GM12878 (cell line): ENCODE results near the gene CD38. TPM values are rescaled to one million over a fixed set of nuclear protein-coding genes. Genes with fewer than 3 reads are reported as not detected.
A peak's percentile ranks its signal among the peaks of the same experiment; 100 is the strongest.

Experiments
- CBX5 ChIP-seq: sonication (generic); IDR thresholded peaks from 2 replicates; pipeline ENCODE4 v1.6.1; 2016; ENCODE audit warnings: low read depth, moderate library complexity, mild to moderate bottlenecking, inconsistent platforms
- CHD2 ChIP-seq: IDR thresholded peaks from 2 replicates; pipeline ENCODE4 v1.6.1; 2011; ENCODE audit warnings: low read depth, low read length, improper control_type of control experiment, borderline replicate concordance
- HDAC2 ChIP-seq: fragments of 200-600 bp; sonication (generic); IDR thresholded peaks from 2 replicates; pipeline ENCODE4 v1.6.1; 2017
- HDAC6 ChIP-seq: fragments of 200-600 bp; sonication (generic); IDR thresholded peaks from one replicate; pipeline ENCODE4 v1.8.0; 2017; ENCODE audit warnings: antibody characterized with exemption; ENCODE audit not compliant: unreplicated experiment
- HDGF ChIP-seq: fragments of 450-650 bp; IDR thresholded peaks from 2 replicates; pipeline ENCODE4 v1.6.1; 2016; ENCODE audit warnings: antibody characterized with exemption
- IKZF1 ChIP-seq: fragments of 450-650 bp; conservative IDR thresholded peaks from 2 replicates; pipeline ENCODE4 v1.6.1; 2017; ENCODE audit warnings: antibody characterized with exemption, mild to moderate bottlenecking
- IKZF2 ChIP-seq, 2 experiments: fragments of 450-650 bp; IDR thresholded peaks; 2 replicates each; pipeline ENCODE4 v1.6.1; 2017; ENCODE audit warnings: mild to moderate bottlenecking in 2 of 2, moderate library complexity in 2 of 2
- KLF5 ChIP-seq: fragments of 450-650 bp; IDR thresholded peaks from 2 replicates; pipeline ENCODE4 v1.6.1; 2014; ENCODE audit warnings: mild to moderate bottlenecking; ENCODE audit not compliant: partially characterized antibody
- NFIC ChIP-seq: IDR thresholded peaks from 2 replicates; pipeline ENCODE4 v1.6.1; 2012; ENCODE audit warnings: low read depth, mild to moderate bottlenecking, inconsistent platforms, low read length, moderate library complexity
- NR2F1 ChIP-seq: fragments of 450-650 bp; conservative IDR thresholded peaks from 2 replicates; pipeline ENCODE4 v1.6.1; 2017; ENCODE audit warnings: mild to moderate bottlenecking
- PML ChIP-seq: IDR thresholded peaks from 2 replicates; pipeline ENCODE4 v1.6.1; 2012; ENCODE audit warnings: low read length, inconsistent platforms
- POLR2A ChIP-seq: IDR thresholded peaks from 2 replicates; pipeline ENCODE4 v1.6.1; 2011; ENCODE audit warnings: low read depth, mild to moderate bottlenecking, low read length
- RB1 ChIP-seq: fragments of 450-650 bp; formaldehyde crosslinking; IDR thresholded peaks from 2 replicates; pipeline ENCODE4 v1.6.1; 2017; ENCODE audit warnings: mild to moderate bottlenecking, borderline replicate concordance
- SMAD1 ChIP-seq: fragments of 450-650 bp; IDR thresholded peaks from 2 replicates; pipeline ENCODE4 v1.6.1; 2018; ENCODE audit warnings: mild to moderate bottlenecking, low read depth; ENCODE audit not compliant: partially characterized antibody
- SREBF2 ChIP-seq: IDR thresholded peaks from 2 replicates; pipeline ENCODE4 v1.6.1; 2012; ENCODE audit warnings: mild to moderate bottlenecking, low read length
- TAF1 ChIP-seq: IDR thresholded peaks from 2 replicates; pipeline ENCODE4 v1.6.1; 2011; ENCODE audit warnings: mild to moderate bottlenecking, low read depth, low read length, borderline replicate concordance
- TARDBP ChIP-seq: IDR thresholded peaks from 2 replicates; pipeline ENCODE4 v1.6.1; 2016; ENCODE audit warnings: borderline replicate concordance
- ZNF384 ChIP-seq: IDR thresholded peaks from 2 replicates; pipeline ENCODE4 v1.6.1; 2012; ENCODE audit warnings: low read depth, mild to moderate bottlenecking, low read length, improper control_type of control experiment, borderline replicate concordance
- ZSCAN29 ChIP-seq: fragments of 450-650 bp; IDR thresholded peaks from 2 replicates; pipeline ENCODE4 v1.6.1; 2017; ENCODE audit warnings: mild to moderate bottlenecking, moderate library complexity
- polyA plus RNA-seq, 11 experiments: library from polyadenylated mRNA; depleted of rRNA in 4 of 11; unstranded in 6 of 11; stranded (reverse) in 5 of 11; fragments of >200 nt; fragmentation: Nextera tagmentation in 4 of 11; fragmentation: Illumina TruSeq in 1 of 11; extraction: Ambion mirVana in 4 of 11; extraction: Trizol in 1 of 11; gene quantifications; 1 replicate in 1 of 11; 2 replicates in 10 of 11; pipeline versions ENCODE4 v1.2.1 to v1.2.3, GENCODE V29; 2011 to 2016; ENCODE audit warnings: inconsistent platforms in 2 of 11, missing spikeins in 2 of 11, low read depth in 1 of 11
- total RNA-seq, 4 experiments: library from RNA; depleted of rRNA in 3 of 4; stranded (reverse); fragments of >200 nt in 3 of 4; fragmentation: Illumina TruSeq in 1 of 4; extraction: Trizol in 1 of 4; gene quantifications; 2 replicates each; pipeline versions ENCODE4 v1.2.1 to v1.2.3, GENCODE V29; 2013 to 2021
- TF ChIP-seq, protein P1 (sequence below): fragments of 450-650 bp; IDR thresholded peaks from 2 replicates; pipeline ENCODE4 v1.6.1; 2018; ENCODE audit warnings: borderline replicate concordance, mild to moderate bottlenecking; ENCODE audit not compliant: partially characterized antibody
- TF ChIP-seq, protein P2 (sequence below): fragments of 450-650 bp; IDR thresholded peaks from 2 replicates; pipeline ENCODE4 v1.6.1; 2017; ENCODE audit warnings: mild to moderate bottlenecking, moderate library complexity
- TF ChIP-seq, protein P3 (sequence below): fragments of 450-650 bp; conservative IDR thresholded peaks from 2 replicates; pipeline ENCODE4 v1.6.1; 2017; ENCODE audit warnings: mild to moderate bottlenecking, moderate library complexity

The CD38 gene
- total and polyA plus RNA-seq, 10 of the 15 experiments (the other 5 are each of a cell fraction or from before 2014, with no cell fraction given): 3.5 to 39.8 (median 12.7) TPM

DNA sequence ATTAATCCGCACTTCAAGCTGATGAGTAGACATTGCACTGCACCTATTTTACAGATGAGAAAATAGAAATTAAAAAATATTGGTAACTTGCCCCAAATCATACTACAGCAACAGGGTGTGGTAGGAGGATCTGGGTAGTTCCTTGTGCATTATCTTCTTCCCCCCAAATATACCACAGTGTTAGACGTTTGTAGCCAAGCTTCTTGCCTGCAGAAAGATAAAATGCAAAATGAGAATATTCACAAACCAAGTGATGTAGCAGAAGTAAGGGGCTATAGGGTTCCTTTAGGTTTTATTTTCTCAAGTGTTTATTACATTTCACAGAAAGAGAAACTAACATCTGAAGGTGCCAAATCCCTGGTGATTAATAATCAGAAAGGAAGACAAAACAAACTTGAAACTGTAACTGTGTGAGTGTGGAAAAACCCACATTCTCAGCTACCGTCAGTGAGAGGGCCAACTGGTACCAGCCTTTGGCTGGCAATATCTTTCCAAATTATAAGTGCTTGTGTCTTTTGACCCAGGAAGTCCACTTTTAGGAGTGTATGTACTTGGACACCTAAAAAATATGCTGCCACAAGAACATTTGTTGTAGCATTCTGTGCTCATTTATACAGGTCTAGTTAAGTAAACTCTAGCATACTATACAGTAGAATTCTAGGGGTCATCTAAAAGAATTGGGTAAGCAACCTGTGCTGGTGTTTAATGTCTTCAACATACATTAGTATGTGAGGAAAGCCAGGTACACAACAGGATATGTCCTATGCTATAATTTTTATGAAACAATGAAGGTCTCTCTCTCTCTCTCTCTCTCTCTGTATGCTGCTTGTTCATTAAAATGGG is 6.7 kb upstream of the CD38 start (continued):
- TF ChIP-seq IKZF2 (IDR thresholded peaks at IDR 0.05) (peak; percentile 89 to 90), ZNF384 (no peak), PML (no peak), NFIC (peak; percentile 65; the same call in 1 of the 2 replicates), TARDBP (no peak), HDAC6 (no peak), ZSCAN29 (no peak), KLF5 (peak; percentile 32), HDAC2 (no peak), RB1 (no peak), HDGF (no peak), POLR2A (no peak), CHD2 (no peak), TAF1 (no peak), SREBF2 (no peak), IKZF1 (peak; percentile 84), SMAD1 (no peak), CBX5 (no peak), NR2F1 (no peak; the same call in 1 of the 2 replicates)
- TF ChIP-seq, protein P1, sequence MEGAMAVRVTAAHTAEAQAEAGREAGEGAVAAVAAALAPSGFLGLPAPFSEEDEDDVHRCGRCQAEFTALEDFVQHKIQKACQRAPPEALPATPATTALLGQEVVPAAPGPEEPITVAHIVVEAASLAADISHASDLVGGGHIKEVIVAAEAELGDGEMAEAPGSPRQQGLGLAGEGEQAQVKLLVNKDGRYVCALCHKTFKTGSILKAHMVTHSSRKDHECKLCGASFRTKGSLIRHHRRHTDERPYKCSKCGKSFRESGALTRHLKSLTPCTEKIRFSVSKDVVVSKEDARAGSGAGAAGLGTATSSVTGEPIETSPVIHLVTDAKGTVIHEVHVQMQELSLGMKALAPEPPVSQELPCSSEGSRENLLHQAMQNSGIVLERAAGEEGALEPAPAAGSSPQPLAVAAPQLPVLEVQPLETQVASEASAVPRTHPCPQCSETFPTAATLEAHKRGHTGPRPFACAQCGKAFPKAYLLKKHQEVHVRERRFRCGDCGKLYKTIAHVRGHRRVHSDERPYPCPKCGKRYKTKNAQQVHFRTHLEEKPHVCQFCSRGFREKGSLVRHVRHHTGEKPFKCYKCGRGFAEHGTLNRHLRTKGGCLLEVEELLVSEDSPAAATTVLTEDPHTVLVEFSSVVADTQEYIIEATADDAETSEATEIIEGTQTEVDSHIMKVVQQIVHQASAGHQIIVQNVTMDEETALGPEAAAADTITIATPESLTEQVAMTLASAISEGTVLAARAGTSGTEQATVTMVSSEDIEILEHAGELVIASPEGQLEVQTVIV: no peak
- TF ChIP-seq, protein P2, sequence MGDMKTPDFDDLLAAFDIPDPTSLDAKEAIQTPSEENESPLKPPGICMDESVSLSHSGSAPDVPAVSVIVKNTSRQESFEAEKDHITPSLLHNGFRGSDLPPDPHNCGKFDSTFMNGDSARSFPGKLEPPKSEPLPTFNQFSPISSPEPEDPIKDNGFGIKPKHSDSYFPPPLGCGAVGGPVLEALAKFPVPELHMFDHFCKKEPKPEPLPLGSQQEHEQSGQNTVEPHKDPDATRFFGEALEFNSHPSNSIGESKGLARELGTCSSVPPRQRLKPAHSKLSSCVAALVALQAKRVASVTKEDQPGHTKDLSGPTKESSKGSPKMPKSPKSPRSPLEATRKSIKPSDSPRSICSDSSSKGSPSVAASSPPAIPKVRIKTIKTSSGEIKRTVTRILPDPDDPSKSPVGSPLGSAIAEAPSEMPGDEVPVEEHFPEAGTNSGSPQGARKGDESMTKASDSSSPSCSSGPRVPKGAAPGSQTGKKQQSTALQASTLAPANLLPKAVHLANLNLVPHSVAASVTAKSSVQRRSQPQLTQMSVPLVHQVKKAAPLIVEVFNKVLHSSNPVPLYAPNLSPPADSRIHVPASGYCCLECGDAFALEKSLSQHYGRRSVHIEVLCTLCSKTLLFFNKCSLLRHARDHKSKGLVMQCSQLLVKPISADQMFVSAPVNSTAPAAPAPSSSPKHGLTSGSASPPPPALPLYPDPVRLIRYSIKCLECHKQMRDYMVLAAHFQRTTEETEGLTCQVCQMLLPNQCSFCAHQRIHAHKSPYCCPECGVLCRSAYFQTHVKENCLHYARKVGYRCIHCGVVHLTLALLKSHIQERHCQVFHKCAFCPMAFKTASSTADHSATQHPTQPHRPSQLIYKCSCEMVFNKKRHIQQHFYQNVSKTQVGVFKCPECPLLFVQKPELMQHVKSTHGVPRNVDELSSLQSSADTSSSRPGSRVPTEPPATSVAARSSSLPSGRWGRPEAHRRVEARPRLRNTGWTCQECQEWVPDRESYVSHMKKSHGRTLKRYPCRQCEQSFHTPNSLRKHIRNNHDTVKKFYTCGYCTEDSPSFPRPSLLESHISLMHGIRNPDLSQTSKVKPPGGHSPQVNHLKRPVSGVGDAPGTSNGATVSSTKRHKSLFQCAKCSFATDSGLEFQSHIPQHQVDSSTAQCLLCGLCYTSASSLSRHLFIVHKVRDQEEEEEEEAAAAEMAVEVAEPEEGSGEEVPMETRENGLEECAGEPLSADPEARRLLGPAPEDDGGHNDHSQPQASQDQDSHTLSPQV: no peak
- TF ChIP-seq, protein P3, sequence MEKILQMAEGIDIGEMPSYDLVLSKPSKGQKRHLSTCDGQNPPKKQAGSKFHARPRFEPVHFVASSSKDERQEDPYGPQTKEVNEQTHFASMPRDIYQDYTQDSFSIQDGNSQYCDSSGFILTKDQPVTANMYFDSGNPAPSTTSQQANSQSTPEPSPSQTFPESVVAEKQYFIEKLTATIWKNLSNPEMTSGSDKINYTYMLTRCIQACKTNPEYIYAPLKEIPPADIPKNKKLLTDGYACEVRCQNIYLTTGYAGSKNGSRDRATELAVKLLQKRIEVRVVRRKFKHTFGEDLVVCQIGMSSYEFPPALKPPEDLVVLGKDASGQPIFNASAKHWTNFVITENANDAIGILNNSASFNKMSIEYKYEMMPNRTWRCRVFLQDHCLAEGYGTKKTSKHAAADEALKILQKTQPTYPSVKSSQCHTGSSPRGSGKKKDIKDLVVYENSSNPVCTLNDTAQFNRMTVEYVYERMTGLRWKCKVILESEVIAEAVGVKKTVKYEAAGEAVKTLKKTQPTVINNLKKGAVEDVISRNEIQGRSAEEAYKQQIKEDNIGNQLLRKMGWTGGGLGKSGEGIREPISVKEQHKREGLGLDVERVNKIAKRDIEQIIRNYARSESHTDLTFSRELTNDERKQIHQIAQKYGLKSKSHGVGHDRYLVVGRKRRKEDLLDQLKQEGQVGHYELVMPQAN: no peak
